GM12878 (cell line): ENCODE measurements around the gene TCF7L1. TPM values are rescaled to one million over a fixed set of nuclear protein-coding genes. Genes with fewer than 3 reads are reported as not detected.

Source experiments
- ATAC-seq: fragments of 200-7000 bp; cut with Tn5 transposase; 3 replicates; pipeline ENCODE4 v1.9.1; 2020; ENCODE audit warnings: mild to moderate bottlenecking, moderate library complexity
- BruUV-seq: library from RNA; stranded (reverse); fragments of 400-500 nt; replicated peaks from 2 replicates; lab custom pipeline; 2021; lab: Mats Ljungman, UMichigan
- CTCF ChIA-PET: fragments of 300-600 bp; sonication (Branson Sonifier 250); formaldehyde crosslinking; extraction: SDS; loops from one replicate; lab custom pipeline; 2021; ENCODE audit warnings: inconsistent platforms; lab: Yijun Ruan, JAX
- POLR2A ChIA-PET: fragments of 350-600 bp; formaldehyde crosslinking; extraction: SDS; loops from one replicate; lab custom pipeline; 2021; ENCODE audit warnings: inconsistent platforms; lab: Charles Lee
- RAD21 ChIA-PET: fragments of 300-600 bp; sonication (Branson Sonifier 250); formaldehyde crosslinking; loops from one replicate; lab custom pipeline; 2023; ENCODE audit warnings: antibody characterized with exemption; ENCODE audit not compliant: unreplicated experiment; lab: Charles Lee
- SMC1A ChIA-PET: fragments of 300-600 bp; sonication (Branson Sonifier 250); formaldehyde crosslinking; loops from one replicate; lab custom pipeline; 2023; ENCODE audit not compliant: unreplicated experiment, uncharacterized antibody; lab: Charles Lee
- DNase-seq: peaks from one replicate; pipeline ENCODE4 v3.0.0-alpha.2; 2011; ENCODE audit warnings: low read depth, low spot score
- FAIRE-seq: peaks from 3 replicates; lab custom pipeline; 2011; peaks lifted over from hg19 to GRCh38; lab: Jason Lieb, UNC
- H2AFZ ChIP-seq: 2 replicates; pipeline ENCODE4 v1.6.0; 2011; ENCODE audit warnings: low read depth, low read length, control low read depth; ENCODE audit not compliant: control insufficient read depth
- H3K27ac ChIP-seq: 2 replicates; pipeline ENCODE4 v1.5.1; 2011; ENCODE audit warnings: control low read depth; ENCODE audit not compliant: control insufficient read depth, insufficient read depth
- H3K27me3 ChIP-seq, 2 experiments: replicated peaks in 1 of 2; 2 replicates each; pipeline versions ENCODE4 v1.6.0 to v1.6.1; 2011; ENCODE audit warnings: low read length in 1 of 2; ENCODE audit not compliant: control insufficient read depth in 2 of 2, insufficient read depth in 2 of 2
- H3K36me3 ChIP-seq, 2 experiments: 2 replicates each; pipeline ENCODE4 v1.5.1; 2011; ENCODE audit warnings: low read length in 1 of 2; ENCODE audit not compliant: control insufficient read depth in 2 of 2, insufficient read depth in 2 of 2
- H3K4me1 ChIP-seq: 2 replicates; pipeline ENCODE4 v1.6.1; 2011; ENCODE audit warnings: mild to moderate bottlenecking, low read length, moderate library complexity, mixed read lengths; ENCODE audit not compliant: control insufficient read depth, insufficient read depth
- H3K4me2 ChIP-seq: 2 replicates; pipeline ENCODE4 v1.6.0; 2011; ENCODE audit warnings: control low read depth; ENCODE audit not compliant: control insufficient read depth, insufficient read depth
- H3K4me3 ChIP-seq: fragments of 200-600 bp; sonication (generic); 2 replicates; pipeline ENCODE4 v1.5.1; 2016
- H3K79me2 ChIP-seq: 2 replicates; pipeline ENCODE4 v1.6.0; 2011; ENCODE audit warnings: low read length; ENCODE audit not compliant: control insufficient read depth, insufficient read depth
- H3K9ac ChIP-seq: 2 replicates; pipeline ENCODE4 v1.8.0; 2011; ENCODE audit warnings: low read length, control low read depth, mixed read lengths; ENCODE audit not compliant: control insufficient read depth, insufficient read depth
- H3K9me3 ChIP-seq: replicated peaks from 3 replicates; pipeline ENCODE4 v1.5.1; 2011; ENCODE audit warnings: mild to moderate bottlenecking, low read length; ENCODE audit not compliant: control insufficient read depth, insufficient read depth
- H4K20me1 ChIP-seq: 2 replicates; pipeline ENCODE4 v1.6.0; 2011; ENCODE audit not compliant: control insufficient read depth, insufficient read depth
- BCL11A ChIP-seq: IDR thresholded peaks from 2 replicates; pipeline ENCODE4 v1.6.1; 2011; ENCODE audit warnings: low read depth, low read length
- BMI1 ChIP-seq: fragments of 450-650 bp; IDR thresholded peaks from 2 replicates; pipeline ENCODE4 v1.6.1; 2016; ENCODE audit warnings: mild to moderate bottlenecking, moderate library complexity, borderline replicate concordance
- EED ChIP-seq: sonication (generic); IDR thresholded peaks from 2 replicates; pipeline ENCODE4 v1.6.1; 2016; ENCODE audit warnings: antibody characterized with exemption, low read depth
- KAT2A ChIP-seq: conservative IDR thresholded peaks from 2 replicates; pipeline ENCODE4 v1.6.1; 2011; ENCODE audit warnings: low read depth, low read length; ENCODE audit not compliant: control insufficient read depth
- KDM1A ChIP-seq: fragments of 200-600 bp; sonication (generic); IDR thresholded peaks from 2 replicates; pipeline ENCODE4 v1.6.1; 2016; ENCODE audit warnings: borderline replicate concordance
- PAX8 ChIP-seq: fragments of 450-650 bp; IDR thresholded peaks from 2 replicates; pipeline ENCODE4 v1.6.1; 2017; ENCODE audit warnings: mild to moderate bottlenecking, moderate library complexity
- PRDM15 ChIP-seq: fragments of 450-650 bp; formaldehyde crosslinking; IDR thresholded peaks from 2 replicates; pipeline ENCODE4 v1.4.0; 2020; ENCODE audit warnings: mild to moderate bottlenecking, moderate library complexity
- SREBF2 ChIP-seq: IDR thresholded peaks from 2 replicates; pipeline ENCODE4 v1.6.1; 2012; ENCODE audit warnings: mild to moderate bottlenecking, low read length
- TCF12 ChIP-seq: IDR thresholded peaks from 2 replicates; pipeline ENCODE4 v1.6.1; 2011; ENCODE audit warnings: low read depth, mild to moderate bottlenecking, low read length
- YBX1 ChIP-seq: fragments of 450-650 bp; IDR thresholded peaks from 2 replicates; pipeline ENCODE4 v1.6.1; 2016; ENCODE audit warnings: antibody characterized with exemption
- ZBED1 ChIP-seq: IDR thresholded peaks from 2 replicates; pipeline ENCODE4 v1.6.1; 2016; ENCODE audit warnings: borderline replicate concordance
- ZZZ3 ChIP-seq: IDR thresholded peaks from 2 replicates; pipeline ENCODE4 v1.6.1; 2011; ENCODE audit warnings: low read depth; ENCODE audit not compliant: control insufficient read depth, insufficient read length
- WGBS: methylation state at CpG from one replicate; pipeline ENCODE4 v1.1.6; 2016; ENCODE audit warnings: low lambda C conversion rate; ENCODE audit not compliant: insufficient replicate concordance, insufficient coverage; ENCODE audit errors: missing lambda C conversion rate; 5-methylcytosine and 5-hydroxymethylcytosine counted together
- in situ Hi-C: fragments of 300-500 bp; cut with MboI; formaldehyde crosslinking; loops from 9 replicates; pipeline ENCODE4 v1.14.3; 2018; ENCODE audit warnings: mixed read lengths
- intact Hi-C: fragments of 100-400 bp; cut with micrococcal nuclease; formaldehyde crosslinking; loops from one replicate; pipeline ENCODE4 v1.14.2; 2022; ENCODE audit not compliant: unreplicated experiment
- polyA plus RNA-seq, 11 experiments: library from polyadenylated mRNA; depleted of rRNA in 4 of 11; unstranded in 6 of 11; stranded (reverse) in 5 of 11; fragments of >200 nt; fragmentation: Nextera tagmentation in 4 of 11; fragmentation: Illumina TruSeq in 1 of 11; extraction: Ambion mirVana in 4 of 11; extraction: Trizol in 1 of 11; gene quantifications; 1 replicate in 1 of 11; 2 replicates in 10 of 11; pipeline versions ENCODE4 v1.2.1 to v1.2.3, GENCODE V29; 2011 to 2016; ENCODE audit warnings: inconsistent platforms in 2 of 11, missing spikeins in 2 of 11, low read depth in 1 of 11
- total RNA-seq, 4 experiments: library from RNA; depleted of rRNA in 3 of 4; stranded (reverse); fragments of >200 nt in 3 of 4; fragmentation: Illumina TruSeq in 1 of 4; extraction: Trizol in 1 of 4; gene quantifications; 2 replicates each; pipeline versions ENCODE4 v1.2.1 to v1.2.3, GENCODE V29; 2013 to 2021
- TF ChIP-seq, protein P1 (sequence below): fragments of 450-650 bp; IDR thresholded peaks from 2 replicates; pipeline ENCODE4 v1.6.1; 2017; ENCODE audit warnings: mild to moderate bottlenecking, moderate library complexity
- TF ChIP-seq, protein P2 (sequence below): fragments of 450-650 bp; IDR thresholded peaks from 2 replicates; pipeline ENCODE4 v1.6.1; 2017; ENCODE audit warnings: mild to moderate bottlenecking, low read depth, inconsistent platforms; ENCODE audit not compliant: poor library complexity, severe bottlenecking

TCF7L1 gene
- total and polyA plus RNA-seq, 10 of the 15 experiments (the other 5 are each of a cell fraction or from before 2014, with no cell fraction given), result 0.03 to 0.11 (median 0.10) TPM; not detected in 7

GRCh38 chr2:85244828-85245227 is 111.6 kb downstream of the TCF7L1 start:
- intact Hi-C loops, result no loop called here
- TF ChIP-seq BMI1 (no peak), TCF12 (no peak), PRDM15 (CRISPR knock-in tag) (no peak), EED (no peak), SREBF2 (no peak), KAT2A (no peak), YBX1 (no peak), ZZZ3 (no peak), ZBED1 (no peak), KDM1A (no peak), PAX8 (no peak), BCL11A (no peak)
- TF ChIP-seq, protein P1, sequence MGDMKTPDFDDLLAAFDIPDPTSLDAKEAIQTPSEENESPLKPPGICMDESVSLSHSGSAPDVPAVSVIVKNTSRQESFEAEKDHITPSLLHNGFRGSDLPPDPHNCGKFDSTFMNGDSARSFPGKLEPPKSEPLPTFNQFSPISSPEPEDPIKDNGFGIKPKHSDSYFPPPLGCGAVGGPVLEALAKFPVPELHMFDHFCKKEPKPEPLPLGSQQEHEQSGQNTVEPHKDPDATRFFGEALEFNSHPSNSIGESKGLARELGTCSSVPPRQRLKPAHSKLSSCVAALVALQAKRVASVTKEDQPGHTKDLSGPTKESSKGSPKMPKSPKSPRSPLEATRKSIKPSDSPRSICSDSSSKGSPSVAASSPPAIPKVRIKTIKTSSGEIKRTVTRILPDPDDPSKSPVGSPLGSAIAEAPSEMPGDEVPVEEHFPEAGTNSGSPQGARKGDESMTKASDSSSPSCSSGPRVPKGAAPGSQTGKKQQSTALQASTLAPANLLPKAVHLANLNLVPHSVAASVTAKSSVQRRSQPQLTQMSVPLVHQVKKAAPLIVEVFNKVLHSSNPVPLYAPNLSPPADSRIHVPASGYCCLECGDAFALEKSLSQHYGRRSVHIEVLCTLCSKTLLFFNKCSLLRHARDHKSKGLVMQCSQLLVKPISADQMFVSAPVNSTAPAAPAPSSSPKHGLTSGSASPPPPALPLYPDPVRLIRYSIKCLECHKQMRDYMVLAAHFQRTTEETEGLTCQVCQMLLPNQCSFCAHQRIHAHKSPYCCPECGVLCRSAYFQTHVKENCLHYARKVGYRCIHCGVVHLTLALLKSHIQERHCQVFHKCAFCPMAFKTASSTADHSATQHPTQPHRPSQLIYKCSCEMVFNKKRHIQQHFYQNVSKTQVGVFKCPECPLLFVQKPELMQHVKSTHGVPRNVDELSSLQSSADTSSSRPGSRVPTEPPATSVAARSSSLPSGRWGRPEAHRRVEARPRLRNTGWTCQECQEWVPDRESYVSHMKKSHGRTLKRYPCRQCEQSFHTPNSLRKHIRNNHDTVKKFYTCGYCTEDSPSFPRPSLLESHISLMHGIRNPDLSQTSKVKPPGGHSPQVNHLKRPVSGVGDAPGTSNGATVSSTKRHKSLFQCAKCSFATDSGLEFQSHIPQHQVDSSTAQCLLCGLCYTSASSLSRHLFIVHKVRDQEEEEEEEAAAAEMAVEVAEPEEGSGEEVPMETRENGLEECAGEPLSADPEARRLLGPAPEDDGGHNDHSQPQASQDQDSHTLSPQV, result no peak
- TF ChIP-seq, protein P2, sequence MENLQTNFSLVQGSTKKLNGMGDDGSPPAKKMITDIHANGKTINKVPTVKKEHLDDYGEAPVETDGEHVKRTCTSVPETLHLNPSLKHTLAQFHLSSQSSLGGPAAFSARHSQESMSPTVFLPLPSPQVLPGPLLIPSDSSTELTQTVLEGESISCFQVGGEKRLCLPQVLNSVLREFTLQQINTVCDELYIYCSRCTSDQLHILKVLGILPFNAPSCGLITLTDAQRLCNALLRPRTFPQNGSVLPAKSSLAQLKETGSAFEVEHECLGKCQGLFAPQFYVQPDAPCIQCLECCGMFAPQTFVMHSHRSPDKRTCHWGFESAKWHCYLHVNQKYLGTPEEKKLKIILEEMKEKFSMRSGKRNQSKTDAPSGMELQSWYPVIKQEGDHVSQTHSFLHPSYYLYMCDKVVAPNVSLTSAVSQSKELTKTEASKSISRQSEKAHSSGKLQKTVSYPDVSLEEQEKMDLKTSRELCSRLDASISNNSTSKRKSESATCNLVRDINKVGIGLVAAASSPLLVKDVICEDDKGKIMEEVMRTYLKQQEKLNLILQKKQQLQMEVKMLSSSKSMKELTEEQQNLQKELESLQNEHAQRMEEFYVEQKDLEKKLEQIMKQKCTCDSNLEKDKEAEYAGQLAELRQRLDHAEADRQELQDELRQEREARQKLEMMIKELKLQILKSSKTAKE, result no peak

More at GRCh38 chr2:85244828-85245227, 111.6 kb downstream of the TCF7L1 start:
- Histone ChIP-seq H3K4me2 (no peak overlapping the region), H3K4me3 (no peak overlapping the region), H3K36me3 (no peaks in the 10 kb centered on the region), H3K9me3 (no peaks in the 10 kb centered on the region), H3K9ac (no peak overlapping the region), H4K20me1 (no peaks in the 10 kb centered on the region), H3K27me3 (peaks cover 0 to 2% of the 10 kb centered on the region in 2 experiments; a peak in 3 of 4 replicates), H2AFZ (no peak overlapping the region), H3K4me1 (no peaks in the 10 kb centered on the region), H3K79me2 (no peaks in the 10 kb centered on the region), H3K27ac (no peak overlapping the region)
- 36% methylated on average over 7 of the region's 7 CpGs for WGBS
- ATAC-seq, result no peak
- POLR2A ChIA-PET, result no interaction called here
- SMC1A ChIA-PET, result no interaction called here
- no peak for DNase-seq
- BruUV-seq, result no TSS peak
- RAD21 ChIA-PET, result no interaction called here
- FAIRE-seq, result no peak
- in situ Hi-C loops, result no loop called here
- CTCF ChIA-PET, result interaction anchor here (0.7 kb wide), 1 partner anchor 8 kb away, joined by 3 read pairs; no protein-coding TSS in a partner anchor
